Uterus (tissue), 2 donors: ENCODE results near the gene TOLLIP.

ENCODE experiments used
- CTCF ChIP-seq, 4 experiments: fragments of 200-600 bp in 2 of 4; fragments of 450-650 bp in 2 of 4; sonication (generic) in 2 of 4; IDR thresholded peaks; one replicate each; pipeline ENCODE4 v1.5.1; 2016 to 2019; ENCODE audit warnings: antibody characterized with exemption in 4 of 4, mild to moderate bottlenecking in 2 of 4, moderate library complexity in 1 of 4
- POLR2A ChIP-seq, 2 donors: fragments of 450-650 bp; IDR thresholded peaks; one replicate each; pipeline ENCODE4 v1.6.1; 2016; ENCODE audit warnings: antibody characterized with exemption in 2 of 2, mild to moderate bottlenecking in 1 of 2, moderate library complexity in 1 of 2

GRCh38 chr11:1227551-1228100 is 81.8 kb downstream of the TOLLIP start:
- TF ChIP-seq CTCF (IDR thresholded peaks at IDR 0.05) = no peak
- TF ChIP-seq POLR2A (IDR thresholded peaks at IDR 0.05) = no peak
